ENCODE measurements around the gene GFI1B.

GFI1B gene

DNA sequence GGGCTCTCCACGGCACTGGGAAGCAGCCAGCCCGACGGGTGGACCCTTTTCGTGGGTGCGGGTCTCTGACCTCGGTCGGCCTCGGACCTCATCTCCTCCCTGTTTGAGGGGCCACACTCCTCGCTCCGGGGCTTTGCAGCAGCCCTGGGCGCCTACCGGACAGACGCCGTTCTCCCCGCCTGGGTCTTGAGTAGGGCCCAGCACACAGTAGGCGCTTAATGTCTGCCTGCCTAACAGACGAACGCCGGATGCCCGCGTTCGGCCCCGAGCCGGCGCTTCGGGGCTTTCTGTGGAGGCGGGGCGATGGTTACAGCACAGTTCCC is 51.5 kb downstream of the GFI1B start:
- peak overlapping the region; percentile 69 for H3K4me3 ChIP-seq (ENCODE audit: low read depth, low read length)
- POLR2A ChIA-PET, result interaction anchor here (0.6 to 2.1 kb wide), 46 partner anchors 8 to 993 kb away, joined by 3 to 26 read pairs (median 6); partner anchors contain the start of genes CACFD1, DDX31, GFI1B and GTF3C4
- no peaks in the 10 kb centered on the region for H3K9me3 ChIP-seq (ENCODE audit: control insufficient read depth, insufficient read depth, low read depth, low read length)
- CTCF ChIA-PET, result interaction anchor here (0.7 to 5.2 kb wide), 11 partner anchors 7 to 768 kb away, joined by 3 to 78 read pairs (median 4); no protein-coding TSS in a partner anchor
- H3K36me3 ChIP-seq (ENCODE audit: control insufficient read depth in 2 of 2, insufficient read depth in 1 of 2, low read length in 2 of 2), result peaks cover 0 to 23% of the 10 kb centered on the region in 2 experiments; a peak in 1 of 3 replicates
- H3K4me1 ChIP-seq (ENCODE audit: control insufficient read depth, insufficient read depth, low read length), result no peaks in the 10 kb centered on the region
- peak overlapping the region; percentile 35; the same call in 1 of the 2 replicates for H3K27ac ChIP-seq (ENCODE audit: extremely low read depth, low read depth, low read length)
- no peak for TF ChIP-seq ZSCAN16 (tag by site-specific recombination; IDR thresholded peaks at IDR 0.05)
- TF ChIP-seq ZNF837 (tag by site-specific recombination; IDR thresholded peaks at IDR 0.05), result no peak
- no peak for TF ChIP-seq ZNF112 (tag by site-specific recombination; IDR thresholded peaks at IDR 0.05)
- no peak for TF ChIP-seq ZNF280C (tag by site-specific recombination; IDR thresholded peaks at IDR 0.05)
- 0 out of 2 replicates have a peak, but pooled peaks have one; percentile 55 for TF ChIP-seq PBX3 (CRISPR knock-in tag; IDR thresholded peaks at IDR 0.05)
- TF ChIP-seq ZNF501 (tag by site-specific recombination; IDR thresholded peaks at IDR 0.05), result 0 out of 2 replicates have a peak, but pooled peaks have one; percentile 22
- TF ChIP-seq, protein P1, sequence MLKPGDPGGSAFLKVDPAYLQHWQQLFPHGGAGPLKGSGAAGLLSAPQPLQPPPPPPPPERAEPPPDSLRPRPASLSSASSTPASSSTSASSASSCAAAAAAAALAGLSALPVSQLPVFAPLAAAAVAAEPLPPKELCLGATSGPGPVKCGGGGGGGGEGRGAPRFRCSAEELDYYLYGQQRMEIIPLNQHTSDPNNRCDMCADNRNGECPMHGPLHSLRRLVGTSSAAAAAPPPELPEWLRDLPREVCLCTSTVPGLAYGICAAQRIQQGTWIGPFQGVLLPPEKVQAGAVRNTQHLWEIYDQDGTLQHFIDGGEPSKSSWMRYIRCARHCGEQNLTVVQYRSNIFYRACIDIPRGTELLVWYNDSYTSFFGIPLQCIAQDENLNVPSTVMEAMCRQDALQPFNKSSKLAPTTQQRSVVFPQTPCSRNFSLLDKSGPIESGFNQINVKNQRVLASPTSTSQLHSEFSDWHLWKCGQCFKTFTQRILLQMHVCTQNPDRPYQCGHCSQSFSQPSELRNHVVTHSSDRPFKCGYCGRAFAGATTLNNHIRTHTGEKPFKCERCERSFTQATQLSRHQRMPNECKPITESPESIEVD (tag by site-specific recombination; IDR thresholded peaks at IDR 0.05), result no peak
- 0 out of 2 replicates have a peak, but pooled peaks have one; percentile 49 for TF ChIP-seq ZFHX2 (tag by site-specific recombination; conservative IDR thresholded peaks at IDR 0.05)
- TF ChIP-seq ZNF223 (tag by site-specific recombination; IDR thresholded peaks at IDR 0.05), result 0 out of 2 replicates have a peak, but pooled peaks have one; percentile 13
- TF ChIP-seq ZNF133 (tag by site-specific recombination; IDR thresholded peaks at IDR 0.05), result no peak
- no peak for TF ChIP-seq ZBTB26 (tag by site-specific recombination; optimal IDR thresholded peaks at IDR 0.05)
- TF ChIP-seq HOXC10 (CRISPR knock-in tag; IDR thresholded peaks at IDR 0.05), result no peak
- no peak for TF ChIP-seq ZBTB20 (tag by site-specific recombination; IDR thresholded peaks at IDR 0.05)
- TF ChIP-seq ZSCAN30 (tag by site-specific recombination; IDR thresholded peaks at IDR 0.05), result peak; percentile 74
- no peak for TF ChIP-seq ZNF624 (tag by site-specific recombination; IDR thresholded peaks at IDR 0.05)
- TF ChIP-seq ZNF2 (tag by site-specific recombination; IDR thresholded peaks at IDR 0.05), result no peak
- TF ChIP-seq ZNF623 (tag by site-specific recombination; IDR thresholded peaks at IDR 0.05), result no peak
- TF ChIP-seq, protein P2, sequence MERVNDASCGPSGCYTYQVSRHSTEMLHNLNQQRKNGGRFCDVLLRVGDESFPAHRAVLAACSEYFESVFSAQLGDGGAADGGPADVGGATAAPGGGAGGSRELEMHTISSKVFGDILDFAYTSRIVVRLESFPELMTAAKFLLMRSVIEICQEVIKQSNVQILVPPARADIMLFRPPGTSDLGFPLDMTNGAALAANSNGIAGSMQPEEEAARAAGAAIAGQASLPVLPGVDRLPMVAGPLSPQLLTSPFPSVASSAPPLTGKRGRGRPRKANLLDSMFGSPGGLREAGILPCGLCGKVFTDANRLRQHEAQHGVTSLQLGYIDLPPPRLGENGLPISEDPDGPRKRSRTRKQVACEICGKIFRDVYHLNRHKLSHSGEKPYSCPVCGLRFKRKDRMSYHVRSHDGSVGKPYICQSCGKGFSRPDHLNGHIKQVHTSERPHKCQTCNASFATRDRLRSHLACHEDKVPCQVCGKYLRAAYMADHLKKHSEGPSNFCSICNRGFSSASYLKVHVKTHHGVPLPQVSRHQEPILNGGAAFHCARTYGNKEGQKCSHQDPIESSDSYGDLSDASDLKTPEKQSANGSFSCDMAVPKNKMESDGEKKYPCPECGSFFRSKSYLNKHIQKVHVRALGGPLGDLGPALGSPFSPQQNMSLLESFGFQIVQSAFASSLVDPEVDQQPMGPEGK (tag by site-specific recombination; IDR thresholded peaks at IDR 0.05), result peak; percentile 10
- TF ChIP-seq ZNF10 (tag by site-specific recombination; IDR thresholded peaks at IDR 0.05), result no peak
- no peak for TF ChIP-seq ZNF248 (tag by site-specific recombination; IDR thresholded peaks at IDR 0.05)
- no peak for TF ChIP-seq ZIC2 (tag by site-specific recombination; IDR thresholded peaks at IDR 0.05)
- TF ChIP-seq ZNF792 (tag by site-specific recombination; IDR thresholded peaks at IDR 0.05), result peak; percentile 96
- no peak for TF ChIP-seq ZNF157 (tag by site-specific recombination; IDR thresholded peaks at IDR 0.05)
- TF ChIP-seq ZNF366 (tag by site-specific recombination; conservative IDR thresholded peaks at IDR 0.05), result no peak
- no peak for TF ChIP-seq SCRT2 (tag by site-specific recombination; IDR thresholded peaks at IDR 0.05)
- TF ChIP-seq ZNF174 (tag by site-specific recombination; IDR thresholded peaks at IDR 0.05), result no peak
- TF ChIP-seq KLF10 (tag by site-specific recombination; IDR thresholded peaks at IDR 0.05), result 0 out of 2 replicates have a peak, but pooled peaks have one; percentile 10
- TF ChIP-seq ZFP69B (tag by site-specific recombination; IDR thresholded peaks at IDR 0.05), result 0 out of 2 replicates have a peak, but pooled peaks have one; percentile 20
- TF ChIP-seq ZNF830 (tag by site-specific recombination; IDR thresholded peaks at IDR 0.05; ENCODE audit: low read depth), result no peak
- peak; percentile 18; the same call in 1 of the 2 replicates for TF ChIP-seq KLF16 (tag by site-specific recombination; IDR thresholded peaks at IDR 0.05)
- TF ChIP-seq FEZF1 (tag by site-specific recombination; IDR thresholded peaks at IDR 0.05), result no peak
- TF ChIP-seq ZNF416 (tag by site-specific recombination; IDR thresholded peaks at IDR 0.05), result no peak
- TF ChIP-seq ZNF23 (tag by site-specific recombination; IDR thresholded peaks at IDR 0.05; ENCODE audit: borderline replicate concordance), result no peak
